GM23338 (cell line): Measurements from ENCODE around the gene HPS6. TPM values are rescaled to one million over a fixed set of nuclear protein-coding genes. Genes with fewer than 3 reads are reported as not detected.

Source experiments
- polyA plus RNA-seq: library from polyadenylated mRNA; unstranded; fragments of >200 nt; fragmentation: Nextera tagmentation; extraction: Ambion mirVana; gene quantifications from 2 replicates; pipeline ENCODE4 v1.2.1, GENCODE V29; 2016
- small RNA-seq: library from RNA; depleted of rRNA; stranded (forward); fragments of <200 nt; gene quantifications from one replicate; pipeline ENCODE3, GENCODE V24; 2014; ENCODE audit warnings: low replicate concordance
- total RNA-seq: library from RNA; depleted of rRNA; stranded (reverse); fragments of >200 nt; shearing (Covaris generic); gene quantifications from 2 replicates; pipeline ENCODE4 v1.2.3, GENCODE V29; 2014; rRNA removed

Gene HPS6
- total and polyA plus RNA-seq, 2 experiments from 2014 or later, result 4.2 to 28.7 TPM

Small RNAs within 50 kb of the gene (small RNA-seq; reads per million reads assigned to genes)
- gene AL500527.1, result not detected
- gene AL500527.2, result not detected

Other genes starting within 250 kb of the HPS6 start
- 112 and 131 TPM in 2 replicates for gene OGA, start 246.9 kb upstream of the HPS6 start, total RNA-seq
- 68.1 and 68.4 TPM in 2 replicates for gene OGA, start 246.9 kb upstream of the HPS6 start, polyA plus RNA-seq
- 2.2 and 2.9 TPM in 2 replicates for gene KCNIP2, start 221.5 kb upstream of the HPS6 start, total RNA-seq
- gene KCNIP2, start 221.5 kb upstream of the HPS6 start, polyA plus RNA-seq, result 2.2 and 2.6 TPM in 2 replicates
- gene ARMH3, start 9.2 kb upstream of the HPS6 start, total RNA-seq, result 11.1 and 97.4 TPM in 2 replicates
- gene ARMH3, start 9.2 kb upstream of the HPS6 start, polyA plus RNA-seq, result 8.0 and 8.7 TPM in 2 replicates
- 52.9 and 69.3 TPM in 2 replicates for gene LDB1, start 55.0 kb downstream of the HPS6 start, total RNA-seq
- 16.3 and 19.4 TPM in 2 replicates for gene LDB1, start 55.0 kb downstream of the HPS6 start, polyA plus RNA-seq
- 67.5 and 70.1 TPM in 2 replicates for gene PPRC1, start 67.7 kb downstream of the HPS6 start, total RNA-seq
- 41.1 and 43.2 TPM in 2 replicates for gene PPRC1, start 67.7 kb downstream of the HPS6 start, polyA plus RNA-seq
- gene NOLC1, start 87.0 kb downstream of the HPS6 start, total RNA-seq, result 145 and 178 TPM in 2 replicates
- gene NOLC1, start 87.0 kb downstream of the HPS6 start, polyA plus RNA-seq, result 118 and 126 TPM in 2 replicates
- 0.59 TPM in 1 of 2 replicates, not detected in the other for gene ELOVL3, start 160.9 kb downstream of the HPS6 start, total RNA-seq
- gene ELOVL3, start 160.9 kb downstream of the HPS6 start, polyA plus RNA-seq, result 0.31 TPM in 1 of 2 replicates, not detected in the other
- 1.5 TPM in 1 of 2 replicates, not detected in the other for gene PITX3, start 176.2 kb downstream of the HPS6 start, total RNA-seq
- 0.34 and 1.5 TPM in 2 replicates for gene PITX3, start 176.2 kb downstream of the HPS6 start, polyA plus RNA-seq
- 27.2 and 32.6 TPM in 2 replicates for gene GBF1, start 180.2 kb downstream of the HPS6 start, total RNA-seq
- gene GBF1, start 180.2 kb downstream of the HPS6 start, polyA plus RNA-seq, result 6.5 and 7.5 TPM in 2 replicates